GM12891 (cell line): ENCODE data around the gene TRAPPC14.

ENCODE experiments used
- POLR2A ChIP-seq: IDR thresholded peaks from 2 replicates; pipeline ENCODE4 v1.6.1; 2011; ENCODE audit warnings: low read depth, low read length, control low read depth
- POLR2AphosphoS5 ChIP-seq: IDR thresholded peaks from 2 replicates; pipeline ENCODE4 v1.6.1; 2011; ENCODE audit warnings: low read depth, low read length, control low read depth

GRCh38 chr7:100106633-100107032 is 51.9 kb downstream of the TRAPPC14 start:
- TF ChIP-seq POLR2A (no peak), POLR2AphosphoS5 (no peak)
